K562 (cell line): Measurements from ENCODE around the gene GNAQ. TPM values are rescaled to one million over a fixed set of nuclear protein-coding genes. Genes with fewer than 3 reads are reported as not detected.

Source experiments
- ARID1B ChIP-seq: fragments of 450-650 bp; IDR thresholded peaks from 2 replicates; pipeline ENCODE4 v1.6.1; 2016; ENCODE audit warnings: antibody characterized with exemption, mild to moderate bottlenecking, inconsistent platforms
- BCOR ChIP-seq: fragments of 450-650 bp; IDR thresholded peaks from 2 replicates; pipeline ENCODE4 v1.6.1; 2016
- BDP1 ChIP-seq: IDR thresholded peaks from 3 replicates; pipeline ENCODE4 v1.6.1; 2011; ENCODE audit not compliant: insufficient read length, insufficient read depth
- CBX3 ChIP-seq, 2 experiments: IDR thresholded peaks; 1 replicate in 1 of 2; 2 replicates in 1 of 2; pipeline ENCODE4 v1.6.1; 2012; ENCODE audit warnings: inconsistent platforms in 2 of 2, low read length in 2 of 2, borderline replicate concordance in 1 of 2, control low read depth in 1 of 2
- KLF16 ChIP-seq: IDR thresholded peaks from 2 replicates; pipeline ENCODE4 v1.6.1; 2016; ENCODE audit warnings: antibody characterized with exemption
- MCM7 ChIP-seq, 2 experiments: fragments of 450-650 bp; IDR thresholded peaks; 2 replicates each; pipeline ENCODE4 v1.6.1; 2016 to 2018
- MEF2D ChIP-seq: conservative IDR thresholded peaks from 2 replicates; pipeline ENCODE4 v1.6.1; 2016; ENCODE audit warnings: low read depth, missing genetic modification characterization, missing compliant biosample characterization
- MGA ChIP-seq: fragments of 450-650 bp; IDR thresholded peaks from 2 replicates; pipeline ENCODE4 v1.6.1; 2016; ENCODE audit warnings: mild to moderate bottlenecking, moderate library complexity
- MXI1 ChIP-seq: IDR thresholded peaks from 2 replicates; pipeline ENCODE4 v1.6.1; 2011; ENCODE audit warnings: low read depth, mild to moderate bottlenecking, improper control_type of control experiment, low read length
- NBN ChIP-seq: fragments of 450-650 bp; IDR thresholded peaks from 2 replicates; pipeline ENCODE4 v1.6.1; 2016; ENCODE audit warnings: low read depth, mild to moderate bottlenecking
- RBBP5 ChIP-seq: fragments of 200-600 bp; sonication (generic); IDR thresholded peaks from 2 replicates; pipeline ENCODE4 v1.6.1; 2012; ENCODE audit warnings: borderline replicate concordance, mild to moderate bottlenecking, low read length, control low read depth, inconsistent platforms; ENCODE audit not compliant: insufficient read depth, poor library complexity, severe bottlenecking
- TRIM24 ChIP-seq, 2 experiments: fragments of 450-650 bp; IDR thresholded peaks; 2 replicates each; pipeline ENCODE4 v1.6.1; 2016
- USF2 ChIP-seq: sonication (generic); formaldehyde crosslinking; IDR thresholded peaks from 2 replicates; pipeline ENCODE4 v1.5.0; 2020; ENCODE audit warnings: missing genetic modification reagents
- XRCC4 ChIP-seq: IDR thresholded peaks from one replicate; pipeline ENCODE4 v1.6.1; 2011; ENCODE audit not compliant: insufficient read depth, insufficient read length; ENCODE audit errors: extremely low read depth
- ZBTB9 ChIP-seq: fragments of 450-650 bp; formaldehyde crosslinking; IDR thresholded peaks from 2 replicates; pipeline ENCODE4 v1.4.0; 2020; ENCODE audit warnings: mild to moderate bottlenecking, moderate library complexity
- ZNF76 ChIP-seq: fragments of 250-450 bp; sonication (Bioruptor Pico); IDR thresholded peaks from 2 replicates; pipeline ENCODE4 v1.4.0; 2020; ENCODE audit warnings: mild to moderate bottlenecking, moderate library complexity, borderline replicate concordance
- polyA plus RNA-seq, 8 experiments: library from polyadenylated mRNA; depleted of rRNA in 4 of 8; stranded (reverse) in 5 of 8; unstranded in 3 of 8; fragments of >200 nt; fragmentation: Nextera tagmentation in 2 of 8; fragmentation: Illumina TruSeq in 1 of 8; extraction: Ambion mirVana in 2 of 8; extraction: Trizol in 1 of 8; gene quantifications; 2 replicates each; pipeline versions ENCODE4 v1.2.1 to v1.2.3, GENCODE V29; 2011 to 2014; ENCODE audit warnings: inconsistent platforms in 1 of 8, missing spikeins in 1 of 8
- total RNA-seq, 7 experiments: library from RNA; depleted of rRNA in 6 of 7; stranded (reverse); fragments of >200 nt in 6 of 7; fragmentation: Illumina TruSeq in 2 of 7; extraction: Trizol in 2 of 7; gene quantifications; 2 replicates each; pipeline versions ENCODE4 v1.2.1 to v1.2.3, GENCODE V29; 2011 to 2021; ENCODE audit warnings: low replicate concordance in 1 of 7

Gene GNAQ
- total and polyA plus RNA-seq, 9 of the 15 experiments (the other 6 are each of a cell fraction or from before 2014, with no cell fraction given) = 4.8 to 27.9 (median 17.5) TPM

GRCh38 chr9:77820293-77820954, 211.2 kb downstream of the GNAQ start (continued):
- peak; percentile 37; the same call in 1 of the 2 replicates for TF ChIP-seq MGA
- TF ChIP-seq XRCC4 = no peak
- TF ChIP-seq NBN = no peak
- no peak for TF ChIP-seq ZNF76 (CRISPR knock-in tag)
- TF ChIP-seq BCOR = 0 out of 2 replicates have a peak, but pooled peaks have one; percentile 51
- no peak for TF ChIP-seq MCM7 (IDR thresholded peaks at IDR 0.05)
- TF ChIP-seq MEF2D (tag) = no peak
- TF ChIP-seq KLF16 = no peak
- TF ChIP-seq CBX3 (IDR thresholded peaks at IDR 0.05; ENCODE audit: borderline replicate concordance in 1 of 2, low read length in 2 of 2) = 0 out of 3 replicates have a peak, but pooled peaks of 1 of the 2 experiments have one; percentile 26
- TF ChIP-seq TRIM24 (IDR thresholded peaks at IDR 0.05) = no peak; a peak in 1 of 4 replicates
- TF ChIP-seq ZBTB9 (CRISPR knock-in tag) = no peak
- peak; percentile 72 for TF ChIP-seq ARID1B
- TF ChIP-seq BDP1 = no peak
- no peak for TF ChIP-seq MXI1
- no peak for TF ChIP-seq RBBP5
- TF ChIP-seq USF2 (CRISPR knock-in tag) = no peak
